Measurements from ENCODE around the gene CDK1. TPM values are rescaled to one million over a fixed set of nuclear protein-coding genes. Genes with fewer than 3 reads are reported as not detected.

CDK1 gene
- total RNA-seq, 1 experiment from 2014 or later: 137 TPM

DNA sequence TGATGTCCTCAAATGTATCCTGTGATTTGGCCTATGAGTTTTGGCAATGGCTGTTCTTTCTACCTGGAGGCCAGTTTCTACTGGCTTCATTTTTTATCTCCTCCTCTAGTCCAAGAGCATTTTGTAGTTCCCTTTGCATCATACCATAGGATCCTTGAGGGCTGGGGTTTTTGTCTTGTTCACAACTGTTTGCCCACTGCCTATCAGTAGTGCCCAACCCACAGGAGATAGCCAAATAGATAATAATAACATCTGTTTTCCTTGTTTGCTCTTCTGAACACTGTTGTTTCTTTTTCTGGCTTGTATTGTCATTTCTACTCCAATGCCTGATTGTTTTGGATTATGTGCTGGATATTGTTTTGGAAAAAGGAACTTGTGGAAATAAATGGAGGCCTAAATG lies 3.4 kb downstream of the CDK1 start:
- Histone ChIP-seq H3F3A (ENCODE audit: insufficient read depth, low read depth) (peaks cover 14% of the 10 kb centered on the region), H3K36me3 (ENCODE audit: low read depth) (peaks cover 55% of the 10 kb centered on the region), H3K9me2 (ENCODE audit: insufficient read depth) (no peaks in the 10 kb centered on the region), H3K4me3 (peak overlapping the region; percentile 13; the same call in 1 of the 2 replicates), H4K20me1 (ENCODE audit: insufficient read depth) (peaks cover 14% of the 10 kb centered on the region), H3K9me3 (ENCODE audit: insufficient read depth, low read depth) (no peaks in the 10 kb centered on the region), H3K79me2 (ENCODE audit: low read depth) (peaks cover 84% of the 10 kb centered on the region), H2AFZ (peak overlapping the region; percentile 40; the same call in 1 of the 2 replicates), H3K27me3 (ENCODE audit: insufficient read depth, low read depth) (no peaks in the 10 kb centered on the region), H3K4me2 (peak overlapping the region; percentile 96), H3K27ac (0 out of 2 replicates have a peak overlapping the region, but pooled peaks have one; percentile 9), H3K4me1 (replicated peaks; ENCODE audit: insufficient read depth) (peaks cover 32% of the 10 kb centered on the region)
- intact Hi-C loops (cut with micrococcal nuclease; ENCODE audit: unreplicated experiment): loop anchor here (10.0 kb wide), 1 partner anchor 667 kb away; no protein-coding TSS in a partner anchor
- TF ChIP-seq, protein P1, sequence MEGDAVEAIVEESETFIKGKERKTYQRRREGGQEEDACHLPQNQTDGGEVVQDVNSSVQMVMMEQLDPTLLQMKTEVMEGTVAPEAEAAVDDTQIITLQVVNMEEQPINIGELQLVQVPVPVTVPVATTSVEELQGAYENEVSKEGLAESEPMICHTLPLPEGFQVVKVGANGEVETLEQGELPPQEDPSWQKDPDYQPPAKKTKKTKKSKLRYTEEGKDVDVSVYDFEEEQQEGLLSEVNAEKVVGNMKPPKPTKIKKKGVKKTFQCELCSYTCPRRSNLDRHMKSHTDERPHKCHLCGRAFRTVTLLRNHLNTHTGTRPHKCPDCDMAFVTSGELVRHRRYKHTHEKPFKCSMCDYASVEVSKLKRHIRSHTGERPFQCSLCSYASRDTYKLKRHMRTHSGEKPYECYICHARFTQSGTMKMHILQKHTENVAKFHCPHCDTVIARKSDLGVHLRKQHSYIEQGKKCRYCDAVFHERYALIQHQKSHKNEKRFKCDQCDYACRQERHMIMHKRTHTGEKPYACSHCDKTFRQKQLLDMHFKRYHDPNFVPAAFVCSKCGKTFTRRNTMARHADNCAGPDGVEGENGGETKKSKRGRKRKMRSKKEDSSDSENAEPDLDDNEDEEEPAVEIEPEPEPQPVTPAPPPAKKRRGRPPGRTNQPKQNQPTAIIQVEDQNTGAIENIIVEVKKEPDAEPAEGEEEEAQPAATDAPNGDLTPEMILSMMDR (conservative IDR thresholded peaks at IDR 0.05): no peak
- no peak for TF ChIP-seq EZH2 (IDR thresholded peaks at IDR 0.05; ENCODE audit: low read depth)
- no TSS peak for BruUV-seq (replicated peaks)
- DNase-seq: no peak
- ChIA-PET POLR2A (ENCODE audit: unreplicated experiment) (interaction anchor here (0.6 kb wide), 1 partner anchor 46 kb away, joined by 3 read pairs; no protein-coding TSS in a partner anchor), CTCF (no interaction called here)

DNA sequence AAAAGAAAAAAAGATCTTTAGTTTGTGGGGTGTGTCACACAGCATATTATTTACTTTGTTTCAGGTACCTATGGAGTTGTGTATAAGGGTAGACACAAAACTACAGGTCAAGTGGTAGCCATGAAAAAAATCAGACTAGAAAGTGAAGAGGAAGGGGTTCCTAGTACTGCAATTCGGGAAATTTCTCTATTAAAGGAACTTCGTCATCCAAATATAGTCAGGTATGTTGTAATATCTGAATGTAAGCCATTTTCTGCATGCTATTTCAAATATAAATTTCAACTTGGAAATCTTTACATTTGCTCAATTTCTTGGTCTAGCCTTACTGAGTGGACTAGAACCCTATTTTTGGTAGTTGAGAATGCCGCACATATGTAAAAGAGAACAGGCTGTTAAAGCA lies 6.4 kb downstream of the CDK1 start:
- intact Hi-C loops (cut with micrococcal nuclease; ENCODE audit: unreplicated experiment): loop anchor here (10.0 kb wide), 1 partner anchor 670 kb away; no protein-coding TSS in a partner anchor
- H3F3A ChIP-seq (ENCODE audit: insufficient read depth, low read depth): peaks cover 16% of the 10 kb centered on the region
- no peaks in the 10 kb centered on the region for H3K27me3 ChIP-seq (ENCODE audit: insufficient read depth, low read depth)
- no peaks in the 10 kb centered on the region for H3K9me3 ChIP-seq (ENCODE audit: insufficient read depth, low read depth)
- H3K4me1 ChIP-seq (replicated peaks; ENCODE audit: insufficient read depth): peaks cover 32% of the 10 kb centered on the region
- TF ChIP-seq, protein P1 (conservative IDR thresholded peaks at IDR 0.05): no peak
- TF ChIP-seq EZH2 (IDR thresholded peaks at IDR 0.05; ENCODE audit: low read depth): no peak
- CTCF ChIA-PET: no interaction called here
- BruUV-seq (replicated peaks): no TSS peak
- no peak overlapping the region for H3K4me2 ChIP-seq
- peaks cover 84% of the 10 kb centered on the region for H3K36me3 ChIP-seq (ENCODE audit: low read depth)
- peaks cover 100% of the 10 kb centered on the region for H3K79me2 ChIP-seq (ENCODE audit: low read depth)
- no peak for DNase-seq
- peaks cover 14% of the 10 kb centered on the region for H4K20me1 ChIP-seq (ENCODE audit: insufficient read depth)
- no peak overlapping the region for H3K4me3 ChIP-seq
- no peaks in the 10 kb centered on the region for H3K9me2 ChIP-seq (ENCODE audit: insufficient read depth)
- H2AFZ ChIP-seq: no peak overlapping the region
- no peak overlapping the region for H3K27ac ChIP-seq
- POLR2A ChIA-PET (ENCODE audit: unreplicated experiment): interaction anchor here (0.8 kb wide), 1 partner anchor 178 kb away, joined by 6 read pairs; no protein-coding TSS in a partner anchor

DNA sequence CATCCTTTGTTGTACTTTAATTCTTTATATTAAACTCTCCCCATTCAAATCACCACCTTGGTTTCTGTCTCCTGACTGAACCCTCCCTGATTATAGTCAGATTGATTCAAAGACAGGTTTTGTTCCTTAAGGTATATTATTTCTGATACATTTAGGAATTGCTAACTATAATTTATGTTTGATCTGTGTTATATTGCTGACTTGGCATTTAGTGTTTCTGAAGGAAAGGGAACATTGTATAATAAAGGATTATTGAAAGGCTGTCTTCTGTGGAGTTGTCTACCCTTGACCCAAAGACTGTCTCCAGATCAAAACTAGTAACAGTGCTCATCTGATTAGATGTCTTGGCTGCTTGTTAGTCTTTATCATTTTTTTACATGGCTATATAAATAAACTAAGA lies 10.3 kb downstream of the CDK1 start:
- peaks cover 98% of the 10 kb centered on the region for H3K79me2 ChIP-seq (ENCODE audit: low read depth)
- BruUV-seq (replicated peaks): no TSS peak
- peaks cover 18% of the 10 kb centered on the region for H4K20me1 ChIP-seq (ENCODE audit: insufficient read depth)

More for the DNA sequence above, 10.3 kb downstream of the CDK1 start:
- no peak overlapping the region for H3K4me3 ChIP-seq
- H3K4me2 ChIP-seq: no peak overlapping the region
- no peak for DNase-seq
- H3K27ac ChIP-seq: peak overlapping the region; percentile 21; the same call in 1 of the 2 replicates
- intact Hi-C loops (cut with micrococcal nuclease; ENCODE audit: unreplicated experiment): loop anchor here (10.0 kb wide), 1 partner anchor 674 kb away; no protein-coding TSS in a partner anchor
- H3K27me3 ChIP-seq (ENCODE audit: insufficient read depth, low read depth): no peaks in the 10 kb centered on the region
- ChIA-PET CTCF (no interaction called here), POLR2A (ENCODE audit: unreplicated experiment) (no interaction called here)
- peaks cover 10% of the 10 kb centered on the region; the same call in 1 of the 2 replicates for H3F3A ChIP-seq (ENCODE audit: insufficient read depth, low read depth)
- no peak overlapping the region for H2AFZ ChIP-seq
- H3K9me2 ChIP-seq (ENCODE audit: insufficient read depth): no peaks in the 10 kb centered on the region
- H3K9me3 ChIP-seq (ENCODE audit: insufficient read depth, low read depth): no peaks in the 10 kb centered on the region
- peaks cover 99% of the 10 kb centered on the region for H3K36me3 ChIP-seq (ENCODE audit: low read depth)
- no peaks in the 10 kb centered on the region for H3K4me1 ChIP-seq (replicated peaks; ENCODE audit: insufficient read depth)
- no peak for TF ChIP-seq EZH2 (IDR thresholded peaks at IDR 0.05; ENCODE audit: low read depth)
- TF ChIP-seq, protein P1 (conservative IDR thresholded peaks at IDR 0.05): no peak
